Omental fat pad (tissue), 4 donors: ENCODE measurements around the gene TMEM150C. TPM values are rescaled to one million over a fixed set of nuclear protein-coding genes. Genes with fewer than 3 reads are reported as not detected.

Source experiments
- ATAC-seq: fragments of 150-250 bp; one replicate; pipeline ENCODE4 v1.9.1; 2016; ENCODE audit warnings: mild to moderate bottlenecking, moderate library complexity; ENCODE audit not compliant: low FRiP score
- DNase-seq: peaks from one replicate; pipeline ENCODE4 v3.0.0-alpha.2; 2019; ENCODE audit warnings: low spot score
- total RNA-seq, 4 donors: library from RNA; depleted of rRNA; stranded (reverse); fragments of >200 nt; gene quantifications; one replicate each; pipeline ENCODE4 v1.1.0, GENCODE V29; 2016
- TF ChIP-seq, protein P1 (sequence below), 3 donors: fragments of 450-650 bp; IDR thresholded peaks; one replicate each; pipeline ENCODE4 v1.5.1; 2016 to 2017; ENCODE audit warnings: antibody characterized with exemption in 3 of 3, mild to moderate bottlenecking in 3 of 3, moderate library complexity in 2 of 3

TMEM150C gene
- total RNA-seq, 4 donors from 2014 or later, result 14.4 to 92.4 (median 26.8) TPM

DNA sequence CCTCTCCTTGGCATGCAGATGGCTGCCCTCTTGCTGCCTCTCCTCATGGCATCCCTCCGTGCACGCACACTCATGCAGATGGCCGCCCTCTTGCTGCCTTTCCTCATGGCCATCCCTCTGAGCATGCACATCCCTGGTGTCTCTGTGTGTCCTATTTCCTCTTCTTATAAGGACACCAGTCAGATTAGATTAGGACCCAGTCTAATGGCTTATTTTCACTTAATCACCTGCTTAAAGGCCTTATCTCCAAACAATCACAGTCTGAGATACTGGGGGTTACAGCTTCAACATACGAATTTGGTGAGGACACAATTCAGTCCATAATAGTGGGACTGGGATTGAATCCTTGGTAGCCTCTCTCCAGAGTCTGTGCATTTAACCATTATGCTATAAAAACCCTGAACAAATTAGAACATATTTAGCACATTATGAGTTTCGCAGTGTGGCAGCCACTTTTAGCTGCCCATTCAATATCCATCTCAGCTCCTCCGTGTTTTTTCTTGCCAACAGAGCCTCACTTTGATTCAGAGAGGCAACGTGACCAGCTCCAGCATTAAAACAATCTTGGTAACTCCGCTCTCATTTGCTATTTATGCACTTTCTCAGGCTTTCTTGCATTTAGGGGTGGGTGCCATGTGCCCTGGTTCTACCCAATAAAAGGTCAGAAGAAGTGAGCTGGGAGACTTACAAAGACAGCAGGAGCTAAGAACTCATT, 26.2 kb upstream of the TMEM150C start:
- ATAC-seq (no peak), DNase-seq (no peak)
- TF ChIP-seq, protein P1, sequence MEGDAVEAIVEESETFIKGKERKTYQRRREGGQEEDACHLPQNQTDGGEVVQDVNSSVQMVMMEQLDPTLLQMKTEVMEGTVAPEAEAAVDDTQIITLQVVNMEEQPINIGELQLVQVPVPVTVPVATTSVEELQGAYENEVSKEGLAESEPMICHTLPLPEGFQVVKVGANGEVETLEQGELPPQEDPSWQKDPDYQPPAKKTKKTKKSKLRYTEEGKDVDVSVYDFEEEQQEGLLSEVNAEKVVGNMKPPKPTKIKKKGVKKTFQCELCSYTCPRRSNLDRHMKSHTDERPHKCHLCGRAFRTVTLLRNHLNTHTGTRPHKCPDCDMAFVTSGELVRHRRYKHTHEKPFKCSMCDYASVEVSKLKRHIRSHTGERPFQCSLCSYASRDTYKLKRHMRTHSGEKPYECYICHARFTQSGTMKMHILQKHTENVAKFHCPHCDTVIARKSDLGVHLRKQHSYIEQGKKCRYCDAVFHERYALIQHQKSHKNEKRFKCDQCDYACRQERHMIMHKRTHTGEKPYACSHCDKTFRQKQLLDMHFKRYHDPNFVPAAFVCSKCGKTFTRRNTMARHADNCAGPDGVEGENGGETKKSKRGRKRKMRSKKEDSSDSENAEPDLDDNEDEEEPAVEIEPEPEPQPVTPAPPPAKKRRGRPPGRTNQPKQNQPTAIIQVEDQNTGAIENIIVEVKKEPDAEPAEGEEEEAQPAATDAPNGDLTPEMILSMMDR (IDR thresholded peaks at IDR 0.05), result no peak

DNA sequence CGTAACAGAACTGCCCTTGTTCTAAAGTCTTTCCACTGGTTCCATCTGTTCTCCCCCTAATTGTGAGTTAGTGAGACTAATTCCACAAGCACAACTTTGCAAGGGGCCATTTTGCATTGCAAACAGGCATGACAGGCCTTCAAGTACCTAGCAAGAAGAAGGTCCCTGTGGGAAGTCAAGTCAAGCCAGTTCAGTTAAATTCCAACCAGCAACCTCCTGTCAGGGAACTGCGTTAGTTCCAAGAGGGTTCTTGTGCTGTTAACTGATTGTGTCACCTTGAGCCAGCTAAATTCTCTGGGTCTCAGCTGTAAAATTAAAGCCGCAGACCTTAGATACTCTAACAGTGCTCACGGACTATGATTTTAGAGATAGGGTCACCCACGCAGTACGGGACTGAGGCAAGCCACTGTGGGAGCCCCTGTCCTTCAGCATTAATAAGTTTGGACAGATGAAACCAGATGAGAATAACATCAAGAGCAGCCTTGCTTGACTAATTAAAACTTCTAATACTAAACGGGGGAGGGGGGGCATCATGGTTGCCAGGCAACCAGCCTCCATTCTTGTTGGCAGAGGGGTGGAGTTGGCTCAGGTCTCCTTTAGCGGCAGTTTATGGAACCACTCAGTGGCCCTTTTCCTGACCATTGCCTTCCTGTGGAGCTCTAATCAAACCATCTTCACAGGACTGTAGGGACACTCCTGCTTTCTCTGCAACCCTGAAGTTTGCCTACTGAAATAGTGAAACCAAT, 24.1 kb upstream of the TMEM150C start:
- DNase-seq (no peak), ATAC-seq (no peak)
- TF ChIP-seq, protein P1 (IDR thresholded peaks at IDR 0.05), result no peak

DNA sequence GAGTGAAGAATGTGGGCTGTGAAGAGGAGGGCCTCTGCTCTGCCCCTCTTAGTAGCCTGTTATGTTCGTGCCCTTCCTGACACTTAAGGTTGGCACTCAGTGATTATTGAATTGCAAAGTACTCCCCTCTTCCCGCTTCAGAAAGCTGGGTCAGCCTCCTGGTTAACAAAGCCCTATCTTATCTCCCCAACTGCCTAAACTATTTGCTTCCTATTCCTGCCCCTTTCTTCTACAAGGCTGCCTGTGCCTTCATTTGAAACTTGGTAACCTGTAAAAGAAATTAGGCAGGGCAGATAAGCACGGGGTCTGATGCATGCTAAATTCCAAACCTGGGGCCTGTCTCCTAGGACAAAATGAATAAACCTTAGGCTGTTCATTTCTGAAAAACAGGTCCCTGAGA, 23.1 kb upstream of the TMEM150C start:
- TF ChIP-seq, protein P1 (IDR thresholded peaks at IDR 0.05), result no peak
- no peak for ATAC-seq

DNA sequence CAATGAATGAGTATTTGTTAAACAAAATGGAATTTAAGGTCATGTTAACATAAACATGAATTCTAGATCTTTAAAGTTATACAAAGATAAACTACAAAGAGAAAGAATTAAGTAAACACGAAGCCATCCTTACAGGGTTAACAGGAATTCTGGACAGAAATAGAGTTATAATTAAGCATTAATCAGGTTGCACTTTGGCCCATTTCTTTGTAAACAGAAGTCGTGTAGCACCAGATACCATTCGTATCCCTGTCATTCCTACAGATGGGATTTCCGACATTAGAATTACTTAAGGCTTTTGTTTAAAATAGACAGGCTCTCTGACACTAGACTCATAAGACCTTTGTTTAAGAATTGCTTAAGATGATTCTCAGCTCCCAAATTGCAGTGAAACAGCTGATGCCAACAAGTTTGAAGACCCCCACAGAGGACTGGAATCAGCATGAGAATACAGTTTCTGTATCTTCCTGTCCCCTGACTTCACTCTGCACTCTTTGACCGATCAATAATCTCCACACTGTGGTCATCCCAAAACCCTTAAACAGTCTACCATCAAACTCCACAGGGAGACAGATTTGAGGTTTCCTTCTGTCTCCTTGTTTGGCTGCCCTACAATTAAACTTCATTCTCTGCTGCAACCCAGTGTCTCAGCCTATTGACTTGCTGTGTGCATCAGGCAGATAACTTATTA, 22.3 kb upstream of the TMEM150C start:
- TF ChIP-seq, protein P1 (IDR thresholded peaks at IDR 0.05), result no peak
- no peak for DNase-seq
- ATAC-seq, result no peak

More for the DNA sequence above, 23.1 kb upstream of the TMEM150C start:
- DNase-seq, result no peak

DNA sequence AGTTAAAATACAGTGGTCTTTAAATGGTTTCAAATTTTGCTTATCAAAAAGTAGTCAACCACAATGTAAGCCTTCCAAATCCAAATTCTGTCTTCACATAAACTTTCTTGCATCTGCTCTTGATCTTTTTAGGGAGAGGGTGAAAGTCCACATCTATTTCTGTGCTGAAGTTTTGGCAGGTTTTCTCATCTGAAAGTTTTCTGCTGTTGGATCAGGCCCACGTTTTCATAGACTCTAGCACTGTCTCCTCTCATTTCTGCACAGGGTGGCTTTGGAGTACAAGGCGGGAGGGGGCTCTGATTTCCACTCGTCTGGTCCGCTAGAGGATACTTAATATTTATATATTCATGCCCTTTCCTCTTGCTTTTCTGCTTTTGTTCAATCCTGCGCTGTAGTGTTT, 18.1 kb upstream of the TMEM150C start:
- TF ChIP-seq, protein P1 (IDR thresholded peaks at IDR 0.05), result no peak
- ATAC-seq (no peak), DNase-seq (no peak)

- TF ChIP-seq, protein P1 (IDR thresholded peaks at IDR 0.05), result no peak
- DNase-seq (no peak), ATAC-seq (no peak)
Measured at GRCh38 chr4:82578935-82579334, 17.1 kb upstream of the TMEM150C start.
